GM18951 (cell line): Measurements from ENCODE around the gene TTC19.
"Not testable (repeated sequence)": the region's sequence is repeated elsewhere in the genome, so short reads cannot be mapped to it uniquely, and the experiment has no call there.

Experiments used
- POLR2A ChIP-seq: IDR thresholded peaks from 4 replicates; pipeline ENCODE4 v1.6.1; 2011; ENCODE audit warnings: mild to moderate bottlenecking; ENCODE audit not compliant: insufficient read length, insufficient read depth; ENCODE audit errors: extremely low read depth
- in situ Hi-C: fragments of 300-500 bp; cut with MboI; formaldehyde crosslinking; loops from one replicate; pipeline ENCODE4 v1.12.0; 2022; ENCODE audit warnings: low sequenced_read_pairs, mixed read lengths, inconsistent platforms; ENCODE audit not compliant: unreplicated experiment

Gene TTC19

GRCh38 chr17:15966183-15966878, 33.3 kb upstream of the TTC19 start:
- in situ Hi-C loops, result no loop called here
- TF ChIP-seq POLR2A, result no peak

- TF ChIP-seq POLR2A, result no peak
- in situ Hi-C loops, result no loop called here
These were observed 32.8 kb upstream of the TTC19 start for GRCh38 chr17:15966879-15967248.

GRCh38 chr17:15967706-15968399, 31.8 kb upstream of the TTC19 start:
- in situ Hi-C loops, result no loop called here
- no peak for TF ChIP-seq POLR2A

- in situ Hi-C loops, result no loop called here
- TF ChIP-seq POLR2A, result no peak
These were observed 30.2 kb upstream of the TTC19 start for GRCh38 chr17:15969463-15969862.

GRCh38 chr17:15970500-15970899, 29.1 kb upstream of the TTC19 start:
- in situ Hi-C loops, result no loop called here

GRCh38 chr17:15971098-15971678, 28.4 kb upstream of the TTC19 start:
- TF ChIP-seq POLR2A, result no peak
- in situ Hi-C loops, result no loop called here

More at GRCh38 chr17:15970500-15970899, 29.1 kb upstream of the TTC19 start:
- TF ChIP-seq POLR2A, result no peak

- no peak for TF ChIP-seq POLR2A
- in situ Hi-C loops, result no loop called here
These were observed 27.7 kb upstream of the TTC19 start for GRCh38 chr17:15971882-15972281.

- TF ChIP-seq POLR2A, result no peak
- in situ Hi-C loops, result no loop called here
These were observed 27.1 kb upstream of the TTC19 start for GRCh38 chr17:15972497-15972951.

GRCh38 chr17:15973016-15973415, 26.6 kb upstream of the TTC19 start:
- TF ChIP-seq POLR2A, result no peak
- in situ Hi-C loops, result no loop called here

- in situ Hi-C loops, result no loop called here
- no peak for TF ChIP-seq POLR2A
These were observed 25.8 kb upstream of the TTC19 start for GRCh38 chr17:15973834-15974233.

GRCh38 chr17:15977894-15978293, 21.7 kb upstream of the TTC19 start:
- TF ChIP-seq POLR2A, result no peak
- in situ Hi-C loops, result no loop called here

GRCh38 chr17:15978606-15979005, 21.0 kb upstream of the TTC19 start:
- in situ Hi-C loops, result no loop called here
- no peak for TF ChIP-seq POLR2A

- in situ Hi-C loops, result not testable (repeated sequence)
These were observed 20.6 kb upstream of the TTC19 start for GRCh38 chr17:15979013-15979412.

- no peak for TF ChIP-seq POLR2A
- in situ Hi-C loops, result no loop called here
These were observed 18.4 kb upstream of the TTC19 start for GRCh38 chr17:15981208-15981607.
